ENCODE measurements around the gene MRAS.

DNA sequence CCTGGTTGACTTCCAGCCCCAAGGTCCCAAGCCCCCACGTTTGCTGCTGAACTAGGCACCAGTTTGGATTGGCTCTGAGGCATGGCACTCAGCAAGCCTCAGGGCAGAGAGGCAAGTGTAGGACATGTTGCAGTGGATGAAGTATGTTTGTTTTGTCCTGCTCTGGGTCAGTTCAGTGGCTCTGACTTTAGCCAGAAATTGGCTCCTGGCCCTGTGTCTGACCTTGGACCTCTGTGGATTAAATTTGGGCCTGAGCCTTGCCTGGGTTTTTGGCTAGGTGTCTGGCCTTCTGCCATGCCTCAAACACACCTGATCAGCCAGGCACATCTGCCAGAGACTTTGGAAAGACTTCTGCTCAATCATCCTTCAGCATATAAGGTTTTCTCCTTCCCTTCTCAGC lies 3.6 kb upstream of the MRAS start:
- TF ChIP-seq, protein P1, sequence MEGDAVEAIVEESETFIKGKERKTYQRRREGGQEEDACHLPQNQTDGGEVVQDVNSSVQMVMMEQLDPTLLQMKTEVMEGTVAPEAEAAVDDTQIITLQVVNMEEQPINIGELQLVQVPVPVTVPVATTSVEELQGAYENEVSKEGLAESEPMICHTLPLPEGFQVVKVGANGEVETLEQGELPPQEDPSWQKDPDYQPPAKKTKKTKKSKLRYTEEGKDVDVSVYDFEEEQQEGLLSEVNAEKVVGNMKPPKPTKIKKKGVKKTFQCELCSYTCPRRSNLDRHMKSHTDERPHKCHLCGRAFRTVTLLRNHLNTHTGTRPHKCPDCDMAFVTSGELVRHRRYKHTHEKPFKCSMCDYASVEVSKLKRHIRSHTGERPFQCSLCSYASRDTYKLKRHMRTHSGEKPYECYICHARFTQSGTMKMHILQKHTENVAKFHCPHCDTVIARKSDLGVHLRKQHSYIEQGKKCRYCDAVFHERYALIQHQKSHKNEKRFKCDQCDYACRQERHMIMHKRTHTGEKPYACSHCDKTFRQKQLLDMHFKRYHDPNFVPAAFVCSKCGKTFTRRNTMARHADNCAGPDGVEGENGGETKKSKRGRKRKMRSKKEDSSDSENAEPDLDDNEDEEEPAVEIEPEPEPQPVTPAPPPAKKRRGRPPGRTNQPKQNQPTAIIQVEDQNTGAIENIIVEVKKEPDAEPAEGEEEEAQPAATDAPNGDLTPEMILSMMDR (IDR thresholded peaks at IDR 0.05), result no peak
- TF ChIP-seq POLR2A (IDR thresholded peaks at IDR 0.05) (no peak), EP300 (IDR thresholded peaks at IDR 0.05) (no peak), POLR2AphosphoS5 (IDR thresholded peaks at IDR 0.05) (no peak)

Measured in upper lobe of left lung (tissue), 4 donors.